ENCODE measurements around the gene CACNG7.

The CACNG7 gene

GRCh38 chr19:53883231-53883661 is 25.8 kb upstream of the CACNG7 start:
- Histone ChIP-seq H2AFZ (peak overlapping the region; percentile 81), H3K9me3 (ENCODE audit: control insufficient read depth, low read length) (no peaks in the 10 kb centered on the region), H3K36me3 (ENCODE audit: control insufficient read depth, insufficient read depth, low read length) (no peaks in the 10 kb centered on the region), H3K9ac (no peak overlapping the region), H3K4me1 (peaks cover 13% of the 10 kb centered on the region), H3K79me2 (no peaks in the 10 kb centered on the region), H3K4me2 (ENCODE audit: low read length) (peak overlapping the region; percentile 75), H3K27ac (no peak overlapping the region), H3K4me3 (ENCODE audit: low read depth, low read length) (no peak overlapping the region), H3K27me3 (ENCODE audit: control insufficient read depth, insufficient read depth, low read length) (no peaks in the 10 kb centered on the region)
- no peak for TF ChIP-seq CTCF (IDR thresholded peaks at IDR 0.05)

- H3K4me1 ChIP-seq: peaks cover 11% of the 10 kb centered on the region
- H3K27me3 ChIP-seq (ENCODE audit: control insufficient read depth, insufficient read depth, low read length): no peaks in the 10 kb centered on the region
- peak overlapping the region; percentile 5 for H2AFZ ChIP-seq
- no peak overlapping the region for H3K4me3 ChIP-seq (ENCODE audit: low read depth, low read length)
- no peak overlapping the region for H3K4me2 ChIP-seq (ENCODE audit: low read length)
- H3K27ac ChIP-seq: no peak overlapping the region
- no peaks in the 10 kb centered on the region for H3K9me3 ChIP-seq (ENCODE audit: control insufficient read depth, low read length)
- H3K36me3 ChIP-seq (ENCODE audit: control insufficient read depth, insufficient read depth, low read length): no peaks in the 10 kb centered on the region
- no peak for TF ChIP-seq CTCF (IDR thresholded peaks at IDR 0.05)
- H3K9ac ChIP-seq: no peak overlapping the region
- no peaks in the 10 kb centered on the region for H3K79me2 ChIP-seq
Measured at GRCh38 chr19:53883741-53884140, 25.3 kb upstream of the CACNG7 start.

- no peaks in the 10 kb centered on the region for H3K27me3 ChIP-seq (ENCODE audit: control insufficient read depth, insufficient read depth, low read length)
- H3K4me3 ChIP-seq (ENCODE audit: low read depth, low read length): no peak overlapping the region
Measured at GRCh38 chr19:53884256-53884655, 24.8 kb upstream of the CACNG7 start.

GRCh38 chr19:53885036-53885435 is 24.0 kb upstream of the CACNG7 start:
- no peaks in the 10 kb centered on the region for H3K9me3 ChIP-seq (ENCODE audit: control insufficient read depth, low read length)
- H3K9ac ChIP-seq: no peak overlapping the region
- peaks cover 5% of the 10 kb centered on the region for H3K4me1 ChIP-seq
- no peak overlapping the region for H3K27ac ChIP-seq
- H3K36me3 ChIP-seq (ENCODE audit: control insufficient read depth, insufficient read depth, low read length): no peaks in the 10 kb centered on the region
- H3K27me3 ChIP-seq (ENCODE audit: control insufficient read depth, insufficient read depth, low read length): no peaks in the 10 kb centered on the region
- H3K79me2 ChIP-seq: no peaks in the 10 kb centered on the region
- no peak for TF ChIP-seq CTCF (IDR thresholded peaks at IDR 0.05)
- no peak overlapping the region for H2AFZ ChIP-seq
- no peak overlapping the region for H3K4me2 ChIP-seq (ENCODE audit: low read length)
- H3K4me3 ChIP-seq (ENCODE audit: low read depth, low read length): no peak overlapping the region

More at GRCh38 chr19:53884256-53884655, 24.8 kb upstream of the CACNG7 start:
- Histone ChIP-seq H2AFZ (no peak overlapping the region), H3K36me3 (ENCODE audit: control insufficient read depth, insufficient read depth, low read length) (no peaks in the 10 kb centered on the region), H3K9ac (no peak overlapping the region), H3K79me2 (no peaks in the 10 kb centered on the region), H3K9me3 (ENCODE audit: control insufficient read depth, low read length) (no peaks in the 10 kb centered on the region), H3K4me2 (ENCODE audit: low read length) (no peak overlapping the region), H3K27ac (no peak overlapping the region), H3K4me1 (peaks cover 9% of the 10 kb centered on the region)
- no peak for TF ChIP-seq CTCF (IDR thresholded peaks at IDR 0.05)

GRCh38 chr19:53892301-53892980 is 16.6 kb upstream of the CACNG7 start:
- Histone ChIP-seq H3K36me3 (ENCODE audit: control insufficient read depth, insufficient read depth, low read length) (no peaks in the 10 kb centered on the region), H3K4me3 (ENCODE audit: low read depth, low read length) (no peak overlapping the region), H3K9me3 (ENCODE audit: control insufficient read depth, low read length) (no peaks in the 10 kb centered on the region), H3K9ac (no peak overlapping the region), H3K27me3 (ENCODE audit: control insufficient read depth, insufficient read depth, low read length) (no peaks in the 10 kb centered on the region), H2AFZ (no peak overlapping the region), H3K4me1 (no peaks in the 10 kb centered on the region), H3K4me2 (ENCODE audit: low read length) (no peak overlapping the region), H3K79me2 (no peaks in the 10 kb centered on the region), H3K27ac (no peak overlapping the region)
- no peak for TF ChIP-seq CTCF (IDR thresholded peaks at IDR 0.05)
